AG09319 (cell line): ENCODE results near the gene SPNS3.

Experiments used
- DNase-seq: peaks from one replicate; pipeline ENCODE4 v3.0.0-alpha.2; 2010; ENCODE audit warnings: low read depth; ENCODE audit errors: extremely low read depth
- CTCF ChIP-seq: IDR thresholded peaks from 2 replicates; pipeline ENCODE4 v1.5.1; 2011; ENCODE audit warnings: low read depth, mild to moderate bottlenecking, inconsistent platforms, low read length, moderate library complexity

SPNS3 gene

GRCh38 chr17:4427505-4427904, 6.2 kb upstream of the SPNS3 start:
- DNase-seq = no peak
- no peak for TF ChIP-seq CTCF

GRCh38 chr17:4436381-4436780, 2.6 kb downstream of the SPNS3 start:
- DNase-seq = no peak
- no peak for TF ChIP-seq CTCF

- no peak for TF ChIP-seq CTCF
- no peak for DNase-seq
Measured at GRCh38 chr17:4436846-4437245, 3.1 kb downstream of the SPNS3 start.

GRCh38 chr17:4438162-4438944, 4.6 kb downstream of the SPNS3 start:
- no peak for DNase-seq
- no peak for TF ChIP-seq CTCF

- DNase-seq = no peak
- TF ChIP-seq CTCF = no peak
Measured at GRCh38 chr17:4440021-4440420, 6.3 kb downstream of the SPNS3 start.

GRCh38 chr17:4440690-4441686, 7.2 kb downstream of the SPNS3 start:
- DNase-seq = no peak
- TF ChIP-seq CTCF = no peak

- DNase-seq = no peak
- TF ChIP-seq CTCF = no peak
Measured at GRCh38 chr17:4442582-4442981, 8.8 kb downstream of the SPNS3 start.
